ENCODE measurements around the gene TMC1.

The TMC1 gene

GRCh38 chr9:72599874-72600534 lies 78.6 kb downstream of the TMC1 start:
- H3K79me2 ChIP-seq (ENCODE audit: insufficient read depth, low read length), result no peaks in the 10 kb centered on the region
- H3K9ac ChIP-seq (ENCODE audit: low read length), result no peak overlapping the region
- H2AFZ ChIP-seq (ENCODE audit: low read length), result no peak overlapping the region
- no peak overlapping the region for H3K27ac ChIP-seq (ENCODE audit: low read depth, low read length, poor library complexity, severe bottlenecking)
- no peaks in the 10 kb centered on the region for H3K4me1 ChIP-seq (ENCODE audit: insufficient read depth, low read length, severe bottlenecking)
- no peak overlapping the region for H3K4me2 ChIP-seq (ENCODE audit: low read length)
- H3K9me2 ChIP-seq (ENCODE audit: low read depth, low read length), result no peaks in the 10 kb centered on the region
- no peaks in the 10 kb centered on the region for H4K20me1 ChIP-seq (ENCODE audit: insufficient read depth, low read length)
- no peaks in the 10 kb centered on the region for H3K27me3 ChIP-seq (ENCODE audit: insufficient read depth, low read length)
- no peaks in the 10 kb centered on the region for H3K36me3 ChIP-seq (ENCODE audit: insufficient read depth, low read length)
- no peaks in the 10 kb centered on the region for H3K9me3 ChIP-seq (ENCODE audit: low read length)
- TF ChIP-seq, protein P1, sequence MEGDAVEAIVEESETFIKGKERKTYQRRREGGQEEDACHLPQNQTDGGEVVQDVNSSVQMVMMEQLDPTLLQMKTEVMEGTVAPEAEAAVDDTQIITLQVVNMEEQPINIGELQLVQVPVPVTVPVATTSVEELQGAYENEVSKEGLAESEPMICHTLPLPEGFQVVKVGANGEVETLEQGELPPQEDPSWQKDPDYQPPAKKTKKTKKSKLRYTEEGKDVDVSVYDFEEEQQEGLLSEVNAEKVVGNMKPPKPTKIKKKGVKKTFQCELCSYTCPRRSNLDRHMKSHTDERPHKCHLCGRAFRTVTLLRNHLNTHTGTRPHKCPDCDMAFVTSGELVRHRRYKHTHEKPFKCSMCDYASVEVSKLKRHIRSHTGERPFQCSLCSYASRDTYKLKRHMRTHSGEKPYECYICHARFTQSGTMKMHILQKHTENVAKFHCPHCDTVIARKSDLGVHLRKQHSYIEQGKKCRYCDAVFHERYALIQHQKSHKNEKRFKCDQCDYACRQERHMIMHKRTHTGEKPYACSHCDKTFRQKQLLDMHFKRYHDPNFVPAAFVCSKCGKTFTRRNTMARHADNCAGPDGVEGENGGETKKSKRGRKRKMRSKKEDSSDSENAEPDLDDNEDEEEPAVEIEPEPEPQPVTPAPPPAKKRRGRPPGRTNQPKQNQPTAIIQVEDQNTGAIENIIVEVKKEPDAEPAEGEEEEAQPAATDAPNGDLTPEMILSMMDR (IDR thresholded peaks at IDR 0.05; ENCODE audit: low read length), result no peak
- no peak for TF ChIP-seq EZH2 (IDR thresholded peaks at IDR 0.05; ENCODE audit: borderline replicate concordance, low read length)
- H3F3A ChIP-seq (ENCODE audit: insufficient read depth, low read length), result no peaks in the 10 kb centered on the region
- H3K4me3 ChIP-seq (ENCODE audit: low read depth, low read length, poor library complexity, severe bottlenecking), result no peak overlapping the region

DNA sequence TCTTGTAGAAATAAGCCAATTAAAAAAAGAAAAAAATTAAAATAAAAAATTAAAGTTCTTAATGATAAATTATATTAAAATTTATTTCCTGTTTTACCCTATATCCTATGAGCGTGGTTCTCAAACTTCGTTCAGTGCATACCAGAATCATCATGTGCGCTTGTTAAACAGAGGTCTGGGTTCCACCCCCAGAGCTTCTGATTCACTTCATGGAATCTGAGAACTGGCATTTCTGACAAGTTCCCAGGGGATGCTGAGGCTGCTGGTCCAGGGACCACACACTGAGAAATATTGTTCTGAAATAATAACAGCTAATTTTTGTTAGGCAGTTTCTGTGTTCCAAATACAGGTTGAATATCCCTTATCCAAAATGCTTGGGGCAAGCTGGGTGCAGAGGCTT lies 79.3 kb downstream of the TMC1 start:
- Histone ChIP-seq H3K4me2 (ENCODE audit: low read length) (no peak overlapping the region), H3K27me3 (ENCODE audit: insufficient read depth, low read length) (no peaks in the 10 kb centered on the region), H3K9me2 (ENCODE audit: low read depth, low read length) (no peaks in the 10 kb centered on the region), H3K36me3 (ENCODE audit: insufficient read depth, low read length) (no peaks in the 10 kb centered on the region), H3K4me1 (ENCODE audit: insufficient read depth, low read length, severe bottlenecking) (no peaks in the 10 kb centered on the region), H3K4me3 (ENCODE audit: low read depth, low read length, poor library complexity, severe bottlenecking) (no peak overlapping the region), H3K9ac (ENCODE audit: low read length) (no peak overlapping the region), H4K20me1 (ENCODE audit: insufficient read depth, low read length) (no peaks in the 10 kb centered on the region), H3F3A (ENCODE audit: insufficient read depth, low read length) (no peaks in the 10 kb centered on the region), H3K79me2 (ENCODE audit: insufficient read depth, low read length) (no peaks in the 10 kb centered on the region), H3K27ac (ENCODE audit: low read depth, low read length, poor library complexity, severe bottlenecking) (no peak overlapping the region), H3K9me3 (ENCODE audit: low read length) (no peaks in the 10 kb centered on the region), H2AFZ (ENCODE audit: low read length) (no peak overlapping the region)
- no peak for TF ChIP-seq EZH2 (IDR thresholded peaks at IDR 0.05; ENCODE audit: borderline replicate concordance, low read length)
- TF ChIP-seq, protein P1 (IDR thresholded peaks at IDR 0.05; ENCODE audit: low read length), result no peak

- H3K27ac ChIP-seq (ENCODE audit: low read depth, low read length, poor library complexity, severe bottlenecking), result no peak overlapping the region
- H3F3A ChIP-seq (ENCODE audit: insufficient read depth, low read length), result no peaks in the 10 kb centered on the region
- H3K4me1 ChIP-seq (ENCODE audit: insufficient read depth, low read length, severe bottlenecking), result no peaks in the 10 kb centered on the region
- H3K9ac ChIP-seq (ENCODE audit: low read length), result no peak overlapping the region
- no peaks in the 10 kb centered on the region for H3K79me2 ChIP-seq (ENCODE audit: insufficient read depth, low read length)
- no peak overlapping the region for H2AFZ ChIP-seq (ENCODE audit: low read length)
- TF ChIP-seq, protein P1 (IDR thresholded peaks at IDR 0.05; ENCODE audit: low read length), result no peak
- no peak for TF ChIP-seq EZH2 (IDR thresholded peaks at IDR 0.05; ENCODE audit: borderline replicate concordance, low read length)
- H3K9me2 ChIP-seq (ENCODE audit: low read depth, low read length), result no peaks in the 10 kb centered on the region
- no peaks in the 10 kb centered on the region for H3K36me3 ChIP-seq (ENCODE audit: insufficient read depth, low read length)
- H3K4me3 ChIP-seq (ENCODE audit: low read depth, low read length, poor library complexity, severe bottlenecking), result no peak overlapping the region
- no peaks in the 10 kb centered on the region for H3K27me3 ChIP-seq (ENCODE audit: insufficient read depth, low read length)
- no peak overlapping the region for H3K4me2 ChIP-seq (ENCODE audit: low read length)
- no peaks in the 10 kb centered on the region for H3K9me3 ChIP-seq (ENCODE audit: low read length)
- H4K20me1 ChIP-seq (ENCODE audit: insufficient read depth, low read length), result no peaks in the 10 kb centered on the region
Observed at GRCh38 chr9:72601615-72602014, 80.2 kb downstream of the TMC1 start.

Measured in OCI-LY1 (cell line).